ENCODE results near the gene FILIP1L. TPM values are rescaled to one million over a fixed set of nuclear protein-coding genes. Genes with fewer than 3 reads are reported as not detected.

Gene FILIP1L
- total RNA-seq, 4 donors from 2014 or later: 113 to 149 (median 122) TPM

DNA sequence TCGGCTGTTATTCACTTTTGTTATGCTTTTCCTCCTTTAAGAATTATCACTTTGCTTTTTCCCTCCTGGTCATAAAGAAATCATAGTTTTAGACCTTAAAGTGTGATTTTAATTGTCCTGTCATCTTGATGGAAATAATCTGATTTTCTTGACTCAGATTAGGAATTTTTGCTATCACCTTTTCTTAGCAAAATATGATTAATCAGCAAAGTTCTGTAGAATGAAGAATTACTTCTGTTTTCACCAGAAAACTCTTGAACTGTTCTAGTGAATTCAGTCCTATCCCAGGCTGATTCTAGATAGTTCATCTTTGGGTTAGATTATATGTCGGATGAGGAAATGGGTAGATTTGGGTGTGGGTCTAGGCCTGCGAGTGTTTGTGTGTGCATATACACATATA, 284.5 kb downstream of the FILIP1L start:
- no peak overlapping the region for H3K4me3 ChIP-seq
- no peaks in the 10 kb centered on the region for H3K27me3 ChIP-seq
- H3K27ac ChIP-seq: no peak overlapping the region
- no peaks in the 10 kb centered on the region for H3K36me3 ChIP-seq
- ATAC-seq: no peak
- peaks cover 0 to 18% (median 0%) of the 10 kb centered on the region in 3 donors for H3K4me1 ChIP-seq
- H3K9me3 ChIP-seq: no peaks in the 10 kb centered on the region
- WGBS, 2 donors (ENCODE audit: low coverage in 1 of 2): 97 to 100% methylated on average over 3 of the region's 3 CpGs
- TF ChIP-seq, protein P1, sequence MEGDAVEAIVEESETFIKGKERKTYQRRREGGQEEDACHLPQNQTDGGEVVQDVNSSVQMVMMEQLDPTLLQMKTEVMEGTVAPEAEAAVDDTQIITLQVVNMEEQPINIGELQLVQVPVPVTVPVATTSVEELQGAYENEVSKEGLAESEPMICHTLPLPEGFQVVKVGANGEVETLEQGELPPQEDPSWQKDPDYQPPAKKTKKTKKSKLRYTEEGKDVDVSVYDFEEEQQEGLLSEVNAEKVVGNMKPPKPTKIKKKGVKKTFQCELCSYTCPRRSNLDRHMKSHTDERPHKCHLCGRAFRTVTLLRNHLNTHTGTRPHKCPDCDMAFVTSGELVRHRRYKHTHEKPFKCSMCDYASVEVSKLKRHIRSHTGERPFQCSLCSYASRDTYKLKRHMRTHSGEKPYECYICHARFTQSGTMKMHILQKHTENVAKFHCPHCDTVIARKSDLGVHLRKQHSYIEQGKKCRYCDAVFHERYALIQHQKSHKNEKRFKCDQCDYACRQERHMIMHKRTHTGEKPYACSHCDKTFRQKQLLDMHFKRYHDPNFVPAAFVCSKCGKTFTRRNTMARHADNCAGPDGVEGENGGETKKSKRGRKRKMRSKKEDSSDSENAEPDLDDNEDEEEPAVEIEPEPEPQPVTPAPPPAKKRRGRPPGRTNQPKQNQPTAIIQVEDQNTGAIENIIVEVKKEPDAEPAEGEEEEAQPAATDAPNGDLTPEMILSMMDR (IDR thresholded peaks at IDR 0.05): no peak
- TF ChIP-seq EP300 (IDR thresholded peaks at IDR 0.05) (no peak), POLR2AphosphoS5 (IDR thresholded peaks at IDR 0.05) (no peak), POLR2A (IDR thresholded peaks at IDR 0.05) (no peak)

DNA sequence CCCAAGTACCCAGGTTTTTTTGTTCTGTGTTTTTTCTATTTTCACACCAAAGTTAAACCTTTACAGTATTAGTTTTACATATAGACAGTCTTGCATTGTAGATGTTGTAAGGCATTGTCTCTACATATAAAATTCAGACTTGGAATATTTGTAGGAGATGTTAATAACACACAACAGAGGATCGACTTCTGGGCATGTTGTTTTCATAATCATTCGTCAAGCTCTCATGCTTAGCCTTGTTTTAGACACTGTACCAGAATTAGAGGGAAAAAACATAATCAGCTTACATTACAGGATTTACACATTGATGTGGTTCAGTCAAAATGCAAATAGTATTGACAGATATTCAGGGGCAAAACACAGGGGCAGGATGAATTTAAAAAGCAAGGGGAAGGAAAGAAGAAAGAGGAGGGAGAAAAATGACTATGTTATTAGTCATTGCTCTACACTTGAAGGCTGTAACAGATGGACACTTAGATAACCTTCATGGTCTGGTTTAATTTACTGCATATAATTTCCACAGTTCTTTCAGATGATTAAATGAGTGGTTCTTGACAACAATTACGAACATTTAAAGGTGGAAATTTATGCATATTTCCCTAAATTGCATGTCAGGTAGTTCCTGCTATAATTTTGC, 289.2 kb downstream of the FILIP1L start:
- no peak for TF ChIP-seq POLR2AphosphoS5 (IDR thresholded peaks at IDR 0.05)
- no peak for TF ChIP-seq POLR2A (IDR thresholded peaks at IDR 0.05)
- no peak for TF ChIP-seq EP300 (IDR thresholded peaks at IDR 0.05)
- TF ChIP-seq, protein P1 (IDR thresholded peaks at IDR 0.05): no peak
- H3K9me3 ChIP-seq: no peaks in the 10 kb centered on the region

DNA sequence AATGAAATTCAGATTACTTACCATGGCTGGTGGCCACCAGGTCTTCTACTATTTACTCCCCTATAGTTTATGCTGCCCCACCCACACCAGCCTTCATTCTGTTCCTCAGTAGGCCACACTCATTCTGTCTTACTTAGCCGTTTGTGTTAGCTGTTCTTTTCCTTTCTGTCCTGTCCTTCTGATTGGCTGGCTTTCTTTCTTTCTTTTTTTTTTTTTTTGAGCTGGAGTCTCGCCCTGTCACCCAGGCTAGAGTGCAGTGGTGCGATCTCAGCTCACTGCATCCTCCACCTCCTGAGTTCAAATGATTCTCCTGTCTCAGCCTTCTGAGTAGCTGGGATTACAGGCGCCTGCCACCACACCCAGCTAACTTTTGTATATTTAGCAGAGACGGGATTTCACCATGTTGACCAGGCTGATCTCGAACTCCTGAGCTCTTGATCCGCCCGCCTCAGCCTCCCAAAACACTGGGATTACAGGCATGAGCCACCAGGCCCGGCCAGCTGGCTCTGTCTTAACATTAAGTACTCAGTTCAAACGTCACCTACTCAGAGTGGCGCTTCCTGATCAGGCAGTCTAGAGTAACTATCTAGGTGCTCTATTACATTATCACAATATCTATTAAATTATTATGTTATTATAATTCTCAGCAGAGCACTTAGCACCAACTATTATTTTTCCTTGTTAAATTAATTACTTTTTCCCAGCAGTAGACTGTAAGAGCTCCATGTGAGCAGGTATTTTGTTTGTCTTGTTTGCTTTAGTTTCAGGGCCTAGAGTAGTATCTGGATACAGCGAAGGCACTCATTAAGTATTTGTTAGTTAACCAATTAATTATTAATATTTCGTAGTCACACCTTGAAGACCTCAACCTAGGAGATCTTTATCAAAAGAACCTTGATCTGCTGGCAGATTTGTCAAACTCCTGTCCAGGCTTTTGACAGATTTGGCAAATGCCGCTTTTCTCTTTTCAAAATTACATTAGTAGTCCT, 290.3 kb downstream of the FILIP1L start:
- Histone ChIP-seq H3K4me1 (peaks cover 0 to 4% (median under 1%) of the 10 kb centered on the region in 3 donors), H3K9me3 (no peaks in the 10 kb centered on the region), H3K27me3 (no peaks in the 10 kb centered on the region), H3K27ac (no peak overlapping the region), H3K36me3 (no peaks in the 10 kb centered on the region), H3K4me3 (no peak overlapping the region)
- ATAC-seq: no peak
- WGBS, 2 donors (ENCODE audit: low coverage in 1 of 2): 85 to 87% methylated on average over 11 to 14 of the region's 14 CpGs
- TF ChIP-seq POLR2AphosphoS5 (IDR thresholded peaks at IDR 0.05) (no peak), EP300 (IDR thresholded peaks at IDR 0.05) (no peak), POLR2A (IDR thresholded peaks at IDR 0.05) (no peak)
- TF ChIP-seq, protein P1 (IDR thresholded peaks at IDR 0.05): no peak

More for the DNA sequence above, 289.2 kb downstream of the FILIP1L start:
- H3K27me3 ChIP-seq: no peaks in the 10 kb centered on the region
- H3K4me1 ChIP-seq: no peaks in the 10 kb centered on the region
- no peak for ATAC-seq
- H3K4me3 ChIP-seq: no peak overlapping the region
- H3K36me3 ChIP-seq: no peaks in the 10 kb centered on the region
- 60 to 68% methylated on average over 3 of the region's 3 CpGs for WGBS, 2 donors (ENCODE audit: low coverage in 1 of 2)
- H3K27ac ChIP-seq: no peak overlapping the region

DNA sequence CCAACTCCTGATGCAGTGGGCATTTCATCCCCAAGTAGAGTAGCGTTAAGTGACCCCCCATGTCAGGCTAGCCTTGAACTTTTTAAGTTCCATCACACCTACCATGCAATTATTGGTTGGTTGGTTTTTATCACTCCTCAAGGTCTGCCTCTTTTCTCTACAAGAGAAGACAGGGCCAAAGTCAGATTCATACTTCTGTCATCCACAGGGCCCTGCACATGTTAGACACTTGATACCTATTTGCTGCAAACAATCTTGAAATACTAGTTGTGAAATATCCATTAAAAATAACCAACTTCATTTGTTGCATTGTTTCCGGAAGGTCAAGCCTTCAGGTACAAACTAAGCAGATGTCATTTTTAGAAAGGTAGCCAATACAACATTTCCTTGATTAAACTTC, 295.5 kb downstream of the FILIP1L start:
- H3K9me3 ChIP-seq: no peaks in the 10 kb centered on the region
- WGBS, 2 donors (ENCODE audit: low coverage in 1 of 2): 50 to 86% methylated on average over 1 to 2 of the region's 2 CpGs
- TF ChIP-seq EP300 (IDR thresholded peaks at IDR 0.05) (no peak), POLR2AphosphoS5 (IDR thresholded peaks at IDR 0.05) (no peak), POLR2A (IDR thresholded peaks at IDR 0.05) (no peak)
- TF ChIP-seq, protein P1 (IDR thresholded peaks at IDR 0.05): no peak
- ATAC-seq: no peak
- peaks cover 6 to 24% (median 11%) of the 10 kb centered on the region in 3 donors for H3K4me1 ChIP-seq
- no peaks in the 10 kb centered on the region for H3K27me3 ChIP-seq
- no peaks in the 10 kb centered on the region for H3K36me3 ChIP-seq
- peak overlapping the region; percentile 72 to 98 for H3K4me3 ChIP-seq
- H3K27ac ChIP-seq: peak overlapping the region in 2 of 4 donors; percentile 94 to 95
